ENCODE data around the gene SAP130. TPM values are rescaled to one million over a fixed set of nuclear protein-coding genes. Genes with fewer than 3 reads are reported as not detected.

Gene SAP130
- polyA plus RNA-seq, 1 donor (not counting 4 experiments of a cell fraction or from before 2014, with no cell fraction given) = 11.6 TPM

DNA sequence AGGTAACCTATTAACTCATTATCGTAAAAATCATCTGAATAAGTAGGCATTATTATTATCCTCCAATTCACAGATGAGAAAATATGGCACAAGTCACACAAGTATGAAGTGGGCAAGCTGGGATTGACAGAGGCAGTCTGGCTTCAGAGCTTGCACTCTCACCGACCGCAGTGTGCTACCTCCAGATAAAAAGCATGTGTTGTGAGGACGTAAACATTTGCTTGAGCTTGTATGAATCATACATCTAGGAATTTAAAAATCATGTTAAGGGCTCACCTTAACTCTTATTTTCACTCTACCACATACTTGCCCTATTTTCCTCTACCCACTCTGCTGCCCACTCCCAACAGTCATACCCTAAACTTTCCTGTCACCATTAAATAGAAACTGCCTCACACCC is 76.8 kb downstream of the SAP130 start:
- no peaks in the 10 kb centered on the region for H3K27me3 ChIP-seq (ENCODE audit: control insufficient read depth, extremely low read depth, insufficient read depth, low read length)
- H4K20me1 ChIP-seq (ENCODE audit: control insufficient read depth, extremely low read depth, insufficient read depth, low read length) = no peaks in the 10 kb centered on the region
- H3K79me2 ChIP-seq (ENCODE audit: control insufficient read depth, insufficient read depth, low read length) = no peaks in the 10 kb centered on the region
- no peak overlapping the region for H3K9ac ChIP-seq (ENCODE audit: control insufficient read depth, extremely low read depth, insufficient read depth, low read length)
- no peak for TF ChIP-seq EZH2 (IDR thresholded peaks at IDR 0.05; ENCODE audit: low read length)
- TF ChIP-seq, protein P1, sequence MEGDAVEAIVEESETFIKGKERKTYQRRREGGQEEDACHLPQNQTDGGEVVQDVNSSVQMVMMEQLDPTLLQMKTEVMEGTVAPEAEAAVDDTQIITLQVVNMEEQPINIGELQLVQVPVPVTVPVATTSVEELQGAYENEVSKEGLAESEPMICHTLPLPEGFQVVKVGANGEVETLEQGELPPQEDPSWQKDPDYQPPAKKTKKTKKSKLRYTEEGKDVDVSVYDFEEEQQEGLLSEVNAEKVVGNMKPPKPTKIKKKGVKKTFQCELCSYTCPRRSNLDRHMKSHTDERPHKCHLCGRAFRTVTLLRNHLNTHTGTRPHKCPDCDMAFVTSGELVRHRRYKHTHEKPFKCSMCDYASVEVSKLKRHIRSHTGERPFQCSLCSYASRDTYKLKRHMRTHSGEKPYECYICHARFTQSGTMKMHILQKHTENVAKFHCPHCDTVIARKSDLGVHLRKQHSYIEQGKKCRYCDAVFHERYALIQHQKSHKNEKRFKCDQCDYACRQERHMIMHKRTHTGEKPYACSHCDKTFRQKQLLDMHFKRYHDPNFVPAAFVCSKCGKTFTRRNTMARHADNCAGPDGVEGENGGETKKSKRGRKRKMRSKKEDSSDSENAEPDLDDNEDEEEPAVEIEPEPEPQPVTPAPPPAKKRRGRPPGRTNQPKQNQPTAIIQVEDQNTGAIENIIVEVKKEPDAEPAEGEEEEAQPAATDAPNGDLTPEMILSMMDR (optimal IDR thresholded peaks at IDR 0.05 in 1 of 3, IDR thresholded peaks at IDR 0.05 in 1 of 3, conservative IDR thresholded peaks at IDR 0.05 in 1 of 3; ENCODE audit: extremely low read depth in 1 of 3, insufficient read depth in 2 of 3, low read length in 3 of 3) = no peak
- no peak for DNase-seq (ENCODE audit: low read depth, low spot score)
- peaks cover 12 to 20% of the 10 kb centered on the region in 2 experiments for H3K36me3 ChIP-seq (ENCODE audit: control insufficient read depth in 2 of 2, extremely low read depth in 1 of 2, insufficient read depth in 2 of 2, low read length in 2 of 2)
- H3K4me2 ChIP-seq (ENCODE audit: control insufficient read depth, extremely low read depth, insufficient read depth, low read depth, low read length) = no peak overlapping the region
- no peaks in the 10 kb centered on the region for H3K9me3 ChIP-seq (ENCODE audit: control insufficient read depth, low read depth, low read length)
- no peak overlapping the region for H2AFZ ChIP-seq (ENCODE audit: control insufficient read depth, low read length)
- no peak overlapping the region for H3K4me3 ChIP-seq (ENCODE audit: control insufficient read depth in 2 of 3, extremely low read depth in 1 of 3, insufficient read depth in 2 of 3, low read depth in 1 of 3, low read length in 3 of 3)
- no peaks in the 10 kb centered on the region for H3K9me1 ChIP-seq (ENCODE audit: control insufficient read depth, extremely low read depth, insufficient read depth, low read length)
- no peak overlapping the region for H3K27ac ChIP-seq (ENCODE audit: control insufficient read depth, insufficient read depth, low read length)
- no peaks in the 10 kb centered on the region for H3K4me1 ChIP-seq (ENCODE audit: control insufficient read depth, extremely low read depth, insufficient read depth, low read length)
- FAIRE-seq = no peak
- dilution Hi-C loops (cut with MboI; ENCODE audit: extremely low pct_ligation_motif_present, low sequenced_read_pairs) = no loop called here

DNA sequence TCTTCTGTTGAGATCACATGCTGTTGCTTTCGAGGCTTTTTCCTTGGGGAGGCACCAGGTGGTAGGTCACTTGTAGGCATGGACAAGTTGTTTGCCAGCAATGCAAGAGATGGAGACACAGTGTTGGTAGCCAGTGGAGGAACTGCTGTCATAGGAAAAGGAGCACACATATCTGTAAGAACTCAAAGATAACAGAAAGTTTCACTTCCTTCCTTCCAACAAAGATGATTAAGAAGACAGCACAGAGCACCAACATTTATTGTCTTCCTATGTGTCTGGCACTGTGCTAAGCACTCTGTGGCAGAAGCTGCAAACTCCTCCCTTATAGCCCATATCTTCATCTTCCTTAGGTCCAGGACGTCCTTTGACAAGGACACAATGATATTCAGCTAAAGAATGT is 77.6 kb downstream of the SAP130 start:
- no peak for FAIRE-seq

More for the DNA sequence above, 77.6 kb downstream of the SAP130 start:
- dilution Hi-C loops (cut with MboI; ENCODE audit: extremely low pct_ligation_motif_present, low sequenced_read_pairs) = no loop called here
- Histone ChIP-seq H3K4me2 (ENCODE audit: control insufficient read depth, extremely low read depth, insufficient read depth, low read depth, low read length) (no peak overlapping the region), H3K9ac (ENCODE audit: control insufficient read depth, extremely low read depth, insufficient read depth, low read length) (no peak overlapping the region), H3K9me3 (ENCODE audit: control insufficient read depth, low read depth, low read length) (no peaks in the 10 kb centered on the region), H3K9me1 (ENCODE audit: control insufficient read depth, extremely low read depth, insufficient read depth, low read length) (no peaks in the 10 kb centered on the region), H3K36me3 (ENCODE audit: control insufficient read depth in 2 of 2, extremely low read depth in 1 of 2, insufficient read depth in 2 of 2, low read length in 2 of 2) (peaks cover 12 to 20% of the 10 kb centered on the region in 2 experiments), H3K27me3 (ENCODE audit: control insufficient read depth, extremely low read depth, insufficient read depth, low read length) (no peaks in the 10 kb centered on the region), H3K4me1 (ENCODE audit: control insufficient read depth, extremely low read depth, insufficient read depth, low read length) (no peaks in the 10 kb centered on the region), H2AFZ (ENCODE audit: control insufficient read depth, low read length) (no peak overlapping the region), H3K79me2 (ENCODE audit: control insufficient read depth, insufficient read depth, low read length) (no peaks in the 10 kb centered on the region), H3K4me3 (ENCODE audit: control insufficient read depth in 2 of 3, extremely low read depth in 1 of 3, insufficient read depth in 2 of 3, low read depth in 1 of 3, low read length in 3 of 3) (no peak overlapping the region), H4K20me1 (ENCODE audit: control insufficient read depth, extremely low read depth, insufficient read depth, low read length) (no peaks in the 10 kb centered on the region), H3K27ac (ENCODE audit: control insufficient read depth, insufficient read depth, low read length) (no peak overlapping the region)
- TF ChIP-seq, protein P1 (optimal IDR thresholded peaks at IDR 0.05 in 1 of 3, IDR thresholded peaks at IDR 0.05 in 1 of 3, conservative IDR thresholded peaks at IDR 0.05 in 1 of 3; ENCODE audit: extremely low read depth in 1 of 3, insufficient read depth in 2 of 3, low read length in 3 of 3) = no peak
- no peak for TF ChIP-seq EZH2 (IDR thresholded peaks at IDR 0.05; ENCODE audit: low read length)
- no peak for DNase-seq (ENCODE audit: low read depth, low spot score)

Measured in keratinocyte (primary cell).